ENCODE data around the gene MSX2. TPM values are rescaled to one million over a fixed set of nuclear protein-coding genes. Genes with fewer than 3 reads are reported as not detected.

The MSX2 gene
- total RNA-seq, 2 experiments from 2014 or later: not detected

DNA sequence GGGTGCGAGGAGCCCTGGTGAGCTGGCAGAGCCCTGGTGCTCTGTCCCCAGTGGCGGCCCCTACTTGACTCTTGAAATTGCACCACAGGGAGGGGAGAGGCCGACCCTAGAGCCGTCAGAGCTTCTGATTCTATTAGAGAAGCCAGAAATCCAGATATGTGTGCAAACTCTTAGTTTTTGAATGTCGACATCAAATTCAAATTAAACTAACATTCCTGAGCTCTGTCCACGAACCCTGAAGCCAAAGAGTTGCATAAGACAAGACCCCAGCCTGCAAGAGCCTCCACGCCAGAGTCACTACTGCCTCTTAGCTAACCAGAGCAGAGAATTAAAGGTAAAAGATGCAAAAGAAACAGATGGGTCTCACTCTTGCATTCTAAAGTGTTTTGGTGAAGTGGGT lies 29.8 kb upstream of the MSX2 start:
- H3K27me3 Mint-ChIP-seq (ENCODE audit: low read depth): peaks cover 44% of the 10 kb centered on the region

DNA sequence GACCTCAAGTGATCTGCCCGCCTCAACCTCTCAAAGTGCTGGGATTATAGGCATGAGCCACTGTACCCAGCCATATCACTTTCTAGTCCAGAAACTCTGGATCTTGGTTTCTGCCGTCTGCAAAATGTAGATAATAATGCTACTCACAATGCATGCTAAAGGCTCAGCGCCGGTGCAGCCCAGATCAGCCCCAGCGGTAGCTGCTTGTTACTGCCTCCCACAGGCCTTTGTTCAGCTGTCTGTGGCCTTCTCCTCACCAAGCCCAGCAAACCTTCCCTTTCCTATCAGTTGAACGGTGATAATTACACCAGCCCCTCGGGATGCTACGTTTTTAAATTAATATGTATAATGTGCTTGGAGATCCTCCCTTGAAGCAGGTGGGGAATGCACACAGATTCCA lies 26.2 kb upstream of the MSX2 start:
- peaks cover 17% of the 10 kb centered on the region for H3K27me3 Mint-ChIP-seq (ENCODE audit: low read depth)
- ChIA-PET CTCF (no interaction called here), POLR2A (no interaction called here)
- no peak overlapping the region for H3K4me3 Mint-ChIP-seq
- no peak for ATAC-seq
- H3K27ac Mint-ChIP-seq: no peak overlapping the region
- H3K36me3 Mint-ChIP-seq (ENCODE audit: low read depth): no peaks in the 10 kb centered on the region
- no peaks in the 10 kb centered on the region for H3K9me3 Mint-ChIP-seq (ENCODE audit: insufficient read depth)
- H3K4me1 Mint-ChIP-seq (ENCODE audit: low read depth): no peaks in the 10 kb centered on the region
- DNase-seq: no peak

More for the DNA sequence above, 29.8 kb upstream of the MSX2 start:
- no peaks in the 10 kb centered on the region for H3K36me3 Mint-ChIP-seq (ENCODE audit: low read depth)
- no peaks in the 10 kb centered on the region for H3K4me1 Mint-ChIP-seq (ENCODE audit: low read depth)
- H3K9me3 Mint-ChIP-seq (ENCODE audit: insufficient read depth): no peaks in the 10 kb centered on the region
- ChIA-PET CTCF (no interaction called here), POLR2A (no interaction called here)
- no peak for ATAC-seq
- H3K4me3 Mint-ChIP-seq: no peak overlapping the region
- H3K27ac Mint-ChIP-seq: no peak overlapping the region
- no peak for DNase-seq

DNA sequence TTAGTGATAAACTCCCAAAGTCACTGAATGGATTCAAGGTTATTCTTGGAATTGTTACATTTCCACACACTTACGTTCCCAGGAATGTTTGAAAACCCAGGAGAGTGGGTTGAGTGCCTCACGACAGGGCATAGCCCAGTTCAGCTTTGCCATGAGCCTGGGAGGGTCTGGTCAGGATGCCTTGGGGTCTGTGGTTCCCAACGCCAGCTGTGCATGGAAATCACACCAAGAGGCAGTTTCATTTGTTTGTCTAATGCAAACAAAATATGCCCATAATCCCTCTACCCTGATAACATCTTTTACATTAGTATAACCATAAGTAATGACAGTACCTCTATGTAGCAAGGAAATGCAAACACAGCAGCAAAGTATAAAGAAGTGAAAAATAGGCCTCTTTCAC lies 25.3 kb upstream of the MSX2 start:
- ChIA-PET POLR2A (no interaction called here), CTCF (no interaction called here)
- Mint-ChIP-seq H3K36me3 (ENCODE audit: low read depth) (no peaks in the 10 kb centered on the region), H3K27ac (no peak overlapping the region), H3K27me3 (ENCODE audit: low read depth) (peaks cover 8% of the 10 kb centered on the region), H3K9me3 (ENCODE audit: insufficient read depth) (no peaks in the 10 kb centered on the region), H3K4me1 (ENCODE audit: low read depth) (no peaks in the 10 kb centered on the region), H3K4me3 (no peak overlapping the region)
- ATAC-seq: no peak
- DNase-seq: no peak

DNA sequence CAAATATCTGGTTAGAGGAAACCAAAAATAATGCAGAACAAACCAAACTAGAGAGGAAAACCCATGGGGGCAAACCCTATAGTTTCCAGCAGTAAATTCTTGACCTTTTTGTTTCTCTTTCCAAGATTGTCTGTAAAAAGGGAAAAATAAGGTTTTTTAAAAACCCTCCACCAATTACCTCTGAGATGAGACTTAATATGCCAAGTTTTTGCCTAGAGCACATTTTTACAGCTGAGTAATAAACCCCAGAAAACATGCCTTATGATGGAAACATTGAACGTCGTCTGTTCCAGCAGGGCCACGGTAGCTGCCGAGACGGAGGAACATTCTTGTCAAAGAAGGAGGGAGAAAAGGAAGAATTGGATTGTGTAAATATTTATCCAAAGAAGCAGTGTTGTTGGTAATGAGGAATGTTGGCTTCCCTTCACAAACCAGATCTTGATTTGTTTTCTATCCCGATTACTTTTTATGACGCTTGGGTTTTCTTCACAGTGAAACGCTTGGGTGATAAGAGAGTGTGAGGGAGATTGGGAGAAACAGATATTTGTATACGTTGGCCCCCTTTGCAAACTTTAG lies 17.3 kb upstream of the MSX2 start:
- DNase-seq (no peak), ATAC-seq (no peak)
- Mint-ChIP-seq H3K27ac (no peak overlapping the region), H3K4me1 (ENCODE audit: low read depth) (no peaks in the 10 kb centered on the region), H3K9me3 (ENCODE audit: insufficient read depth) (no peaks in the 10 kb centered on the region), H3K4me3 (no peak overlapping the region), H3K36me3 (ENCODE audit: low read depth) (no peaks in the 10 kb centered on the region), H3K27me3 (ENCODE audit: low read depth) (peaks cover 4% of the 10 kb centered on the region)
- ChIA-PET POLR2A (no interaction called here), CTCF (no interaction called here)

DNA sequence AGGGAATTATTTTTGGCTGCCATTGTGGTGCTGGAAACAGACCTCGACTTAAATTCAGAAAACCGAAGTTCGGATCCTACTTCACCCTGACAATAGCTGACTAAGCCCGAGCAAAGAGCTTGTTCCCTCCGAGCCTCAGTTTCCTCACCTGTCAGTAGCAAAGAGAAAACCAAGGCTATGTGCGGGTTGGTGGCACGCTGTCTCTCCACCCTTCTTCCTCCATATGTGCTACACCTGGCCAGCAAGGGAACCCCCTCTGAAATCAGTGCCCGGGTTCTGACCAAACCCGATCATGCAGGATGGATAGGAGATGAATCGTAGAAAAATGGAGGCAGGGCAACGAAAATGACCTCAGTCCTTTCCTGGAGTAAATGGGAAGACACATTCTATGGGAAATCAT lies 16.7 kb upstream of the MSX2 start:
- H3K4me1 Mint-ChIP-seq (ENCODE audit: low read depth): no peaks in the 10 kb centered on the region
- H3K9me3 Mint-ChIP-seq (ENCODE audit: insufficient read depth): no peaks in the 10 kb centered on the region
- H3K4me3 Mint-ChIP-seq: no peak overlapping the region
- ChIA-PET POLR2A (no interaction called here), CTCF (no interaction called here)
- H3K27me3 Mint-ChIP-seq (ENCODE audit: low read depth): peaks cover 4% of the 10 kb centered on the region
- DNase-seq: no peak
- no peak overlapping the region for H3K27ac Mint-ChIP-seq
- no peaks in the 10 kb centered on the region for H3K36me3 Mint-ChIP-seq (ENCODE audit: low read depth)
- ATAC-seq: no peak

DNA sequence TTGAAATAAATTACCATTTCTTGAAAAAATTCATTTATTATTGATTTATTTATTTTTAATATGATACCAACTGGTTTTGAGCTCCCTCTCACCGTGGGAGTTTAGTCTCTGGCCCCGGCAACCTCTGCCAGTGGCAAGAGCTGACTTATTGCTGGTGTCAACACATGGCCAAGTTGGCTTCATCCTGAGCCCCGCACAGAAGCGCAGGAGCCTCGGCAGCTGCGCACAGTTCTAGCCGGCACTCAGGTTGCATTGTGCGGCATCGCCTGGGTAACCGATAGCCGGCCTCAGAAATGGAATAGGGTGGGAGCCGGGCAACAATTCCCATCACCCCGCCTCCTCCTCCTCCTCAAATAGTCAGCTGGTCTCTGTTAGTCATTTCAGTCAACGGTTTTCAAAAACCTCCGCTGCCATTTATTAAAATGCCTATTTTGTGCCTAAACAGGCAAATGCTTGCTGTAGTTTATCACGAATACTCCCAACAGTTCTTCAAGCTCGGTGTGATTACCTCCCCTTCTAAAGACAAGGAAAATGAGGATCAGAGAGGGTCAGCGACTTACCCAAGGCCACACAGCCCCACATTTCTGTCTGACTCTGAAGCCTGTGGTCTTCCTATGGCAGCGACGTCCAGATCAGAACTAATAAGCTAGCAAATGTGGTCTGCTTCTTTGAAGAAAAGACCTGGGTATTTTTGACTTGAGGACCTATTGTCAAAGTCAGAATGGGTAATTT lies 15.7 kb upstream of the MSX2 start:
- H3K27me3 Mint-ChIP-seq (ENCODE audit: low read depth): peaks cover 4% of the 10 kb centered on the region
- no peaks in the 10 kb centered on the region for H3K9me3 Mint-ChIP-seq (ENCODE audit: insufficient read depth)
- no peaks in the 10 kb centered on the region for H3K4me1 Mint-ChIP-seq (ENCODE audit: low read depth)
- H3K27ac Mint-ChIP-seq: no peak overlapping the region
- CTCF ChIA-PET: no interaction called here
- POLR2A ChIA-PET: no interaction called here
- H3K36me3 Mint-ChIP-seq (ENCODE audit: low read depth): no peaks in the 10 kb centered on the region
- ATAC-seq (no peak), DNase-seq (no peak)
- no peak overlapping the region for H3K4me3 Mint-ChIP-seq

DNA sequence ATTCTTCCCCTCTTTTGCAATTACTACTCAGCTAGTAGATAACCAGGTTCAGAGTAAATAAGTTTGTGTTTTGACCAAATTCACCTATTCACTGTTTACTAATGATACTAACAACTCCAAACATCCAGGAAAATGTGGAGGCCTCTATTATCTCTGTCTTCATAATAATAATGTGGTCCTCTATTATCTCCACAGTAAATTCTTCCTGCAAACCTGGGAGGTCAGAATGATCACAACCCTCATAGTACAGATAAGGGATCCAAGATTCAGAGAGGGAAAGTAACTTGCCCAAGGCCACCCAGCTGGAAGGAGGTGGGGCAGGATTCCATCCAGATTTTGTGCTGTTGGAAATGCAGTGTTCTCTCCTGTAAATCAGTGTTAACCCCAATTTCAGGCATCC lies 9.6 kb upstream of the MSX2 start:
- no peaks in the 10 kb centered on the region for H3K36me3 Mint-ChIP-seq (ENCODE audit: low read depth)
- CTCF ChIA-PET: no interaction called here
- no peak overlapping the region for H3K27ac Mint-ChIP-seq
- POLR2A ChIA-PET: no interaction called here
- no peaks in the 10 kb centered on the region for H3K4me1 Mint-ChIP-seq (ENCODE audit: low read depth)
- no peak overlapping the region for H3K4me3 Mint-ChIP-seq
- DNase-seq: no peak
- no peaks in the 10 kb centered on the region for H3K9me3 Mint-ChIP-seq (ENCODE audit: insufficient read depth)
- H3K27me3 Mint-ChIP-seq (ENCODE audit: low read depth): peaks cover 20% of the 10 kb centered on the region
- ATAC-seq: no peak

DNA sequence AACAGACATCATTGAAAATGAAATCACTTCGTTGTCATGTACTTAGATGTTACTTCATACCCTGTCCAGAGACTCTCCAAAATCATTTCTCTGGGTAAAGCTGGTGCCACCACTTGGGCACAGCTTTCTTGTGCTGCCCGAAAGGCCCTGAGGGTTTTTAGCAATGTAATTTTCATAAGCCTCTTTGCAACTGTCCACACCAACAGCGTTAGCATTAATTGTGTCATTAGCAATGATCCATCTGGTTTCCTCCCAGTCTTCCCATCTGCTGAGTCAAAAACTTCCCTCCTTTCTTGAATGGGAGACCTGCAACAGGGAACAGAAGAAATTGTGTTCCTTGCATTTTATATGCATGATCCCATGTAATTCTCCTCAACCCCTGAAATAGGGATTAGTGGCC lies 8.6 kb upstream of the MSX2 start:
- no peak for ATAC-seq
- no peak for DNase-seq
- H3K4me1 Mint-ChIP-seq (ENCODE audit: low read depth): no peaks in the 10 kb centered on the region
- no peaks in the 10 kb centered on the region for H3K36me3 Mint-ChIP-seq (ENCODE audit: low read depth)
- H3K4me3 Mint-ChIP-seq: no peak overlapping the region
- H3K27ac Mint-ChIP-seq: no peak overlapping the region
- ChIA-PET CTCF (no interaction called here), POLR2A (no interaction called here)
- no peaks in the 10 kb centered on the region for H3K9me3 Mint-ChIP-seq (ENCODE audit: insufficient read depth)
- H3K27me3 Mint-ChIP-seq (ENCODE audit: low read depth): peaks cover 30% of the 10 kb centered on the region

DNA sequence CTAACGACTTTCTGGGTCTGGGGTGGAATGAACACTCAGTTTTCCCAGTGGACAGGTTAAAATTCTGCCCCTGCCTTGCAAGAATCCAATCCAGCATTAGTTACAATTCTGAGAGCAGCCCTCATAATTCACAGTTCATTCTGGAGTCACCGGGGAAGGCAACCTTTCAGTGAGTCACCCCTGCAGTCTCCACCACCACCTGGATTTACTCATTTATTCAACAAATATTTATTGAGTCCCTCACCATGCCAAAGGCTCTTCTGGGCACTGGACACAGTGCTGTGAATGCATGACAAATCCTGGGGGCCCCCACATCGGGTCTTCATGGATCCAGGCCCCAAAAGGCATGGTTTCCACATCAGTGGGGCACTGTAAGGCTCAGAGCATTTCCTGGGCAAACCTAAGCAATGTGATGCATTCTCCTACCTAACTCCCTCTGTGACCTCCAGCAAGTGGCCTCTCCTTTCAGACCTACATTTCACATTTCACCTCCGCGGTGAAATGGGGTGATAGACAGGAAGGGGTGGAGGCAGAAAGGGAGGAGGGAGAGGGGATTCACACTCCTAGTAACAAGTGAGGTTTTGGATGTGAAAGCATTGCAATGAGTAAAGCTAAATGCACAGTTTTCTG lies 6.4 kb upstream of the MSX2 start:
- ChIA-PET POLR2A (no interaction called here), CTCF (no interaction called here)
- no peaks in the 10 kb centered on the region for H3K9me3 Mint-ChIP-seq (ENCODE audit: insufficient read depth)
- DNase-seq (no peak), ATAC-seq (no peak)
- no peaks in the 10 kb centered on the region for H3K4me1 Mint-ChIP-seq (ENCODE audit: low read depth)
- peaks cover 46% of the 10 kb centered on the region for H3K27me3 Mint-ChIP-seq (ENCODE audit: low read depth)
- H3K27ac Mint-ChIP-seq: no peak overlapping the region
- H3K4me3 Mint-ChIP-seq: no peak overlapping the region
- no peaks in the 10 kb centered on the region for H3K36me3 Mint-ChIP-seq (ENCODE audit: low read depth)

DNA sequence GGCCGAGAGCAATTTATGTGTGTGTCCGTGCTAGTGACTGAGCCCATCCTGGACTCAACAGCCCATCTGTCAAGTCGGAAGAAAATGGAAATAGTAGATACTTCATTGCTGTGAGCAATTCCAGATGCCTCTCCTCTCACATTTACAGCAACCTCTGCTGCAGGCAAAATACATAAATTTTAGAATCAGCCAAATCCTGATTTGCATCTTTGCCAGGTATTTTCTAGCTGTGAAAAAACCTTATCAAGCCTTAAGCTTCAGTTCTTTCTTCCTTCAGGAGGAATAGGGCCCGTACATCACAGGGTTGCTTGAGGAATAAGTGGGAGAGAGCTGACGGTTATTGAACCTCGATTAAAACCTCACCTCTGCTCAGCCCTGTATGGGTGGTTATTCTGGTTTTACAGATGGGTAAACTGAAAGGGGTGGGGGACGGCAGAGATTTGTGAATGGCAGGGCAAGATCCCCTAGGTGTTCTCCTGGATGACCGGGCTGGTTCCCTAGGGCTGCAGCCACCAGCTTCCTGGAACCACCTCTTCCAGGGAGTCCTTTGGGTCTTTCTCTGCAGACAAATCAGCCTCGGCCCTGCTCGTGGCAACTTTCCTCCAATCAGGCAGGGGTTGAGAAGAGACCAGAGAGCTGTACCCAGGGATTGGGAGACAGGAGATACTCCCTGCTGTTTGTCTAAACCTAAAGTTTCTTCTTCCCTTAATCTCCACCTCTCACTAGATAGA lies 5.3 kb upstream of the MSX2 start:
- DNase-seq (no peak), ATAC-seq (no peak)
- Mint-ChIP-seq H3K36me3 (ENCODE audit: low read depth) (peaks cover 2% of the 10 kb centered on the region), H3K4me3 (no peak overlapping the region), H3K27ac (no peak overlapping the region), H3K9me3 (ENCODE audit: insufficient read depth) (no peaks in the 10 kb centered on the region), H3K27me3 (ENCODE audit: low read depth) (peaks cover 57% of the 10 kb centered on the region), H3K4me1 (ENCODE audit: low read depth) (peaks cover 4% of the 10 kb centered on the region)
- ChIA-PET POLR2A (no interaction called here), CTCF (interaction anchor here (1.4 kb wide), 1 partner anchor 299 kb away, joined by 4 read pairs; no protein-coding TSS in a partner anchor)

DNA sequence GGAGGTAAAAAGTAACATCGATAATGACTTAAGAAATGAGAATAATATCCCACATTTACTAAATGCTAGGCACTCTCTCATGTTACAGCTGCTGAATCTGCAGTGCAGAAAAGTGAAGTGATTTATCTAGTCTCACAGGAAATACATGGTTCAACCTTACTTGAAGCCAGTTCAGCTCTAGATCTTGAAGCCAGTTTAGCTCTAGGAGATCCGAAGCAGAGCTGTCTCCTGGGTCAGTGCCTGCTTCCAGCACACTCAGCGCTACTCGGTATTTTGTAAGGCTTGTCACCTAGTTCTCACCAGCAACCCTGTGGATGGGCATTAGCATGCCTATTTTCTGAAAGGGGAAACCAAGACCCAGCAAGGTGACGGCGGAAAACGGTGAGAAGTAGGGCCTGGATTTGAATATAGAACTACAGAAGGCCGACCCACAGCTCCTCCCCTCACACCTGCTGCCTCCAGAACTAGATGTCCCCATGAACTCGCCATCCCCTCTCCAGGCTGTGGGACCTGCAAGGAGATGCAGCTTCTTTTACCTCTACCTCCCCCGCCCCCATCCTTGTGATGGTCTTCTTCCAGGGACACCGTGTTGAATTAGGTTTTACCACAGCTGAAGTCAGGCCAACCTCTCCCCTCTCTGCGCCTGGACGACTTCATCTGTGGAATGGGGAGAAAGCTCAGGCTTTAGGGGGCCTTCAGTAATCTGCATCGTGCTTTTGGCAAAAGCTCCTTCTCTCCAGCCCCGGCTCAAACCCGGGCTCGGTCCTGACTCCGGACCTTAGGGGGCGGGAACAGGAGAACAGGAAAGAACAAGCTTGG lies 4.4 kb upstream of the MSX2 start:
- H3K4me3 Mint-ChIP-seq: no peak overlapping the region
- POLR2A ChIA-PET: interaction anchor here (0.7 kb wide), 1 partner anchor 1404 kb away, joined by 3 read pairs; no protein-coding TSS in a partner anchor
- H3K36me3 Mint-ChIP-seq (ENCODE audit: low read depth): peaks cover 2% of the 10 kb centered on the region
- no peaks in the 10 kb centered on the region for H3K9me3 Mint-ChIP-seq (ENCODE audit: insufficient read depth)
- CTCF ChIA-PET: interaction anchor here (1.4 kb wide), 1 partner anchor 300 kb away, joined by 4 read pairs; no protein-coding TSS in a partner anchor
- peaks cover 5% of the 10 kb centered on the region for H3K4me1 Mint-ChIP-seq (ENCODE audit: low read depth)
- no peak for DNase-seq
- no peak for ATAC-seq
- peaks cover 61% of the 10 kb centered on the region for H3K27me3 Mint-ChIP-seq (ENCODE audit: low read depth)
- H3K27ac Mint-ChIP-seq: no peak overlapping the region

Data from activated CD8-positive, alpha-beta T cell treated with anti-CD3 and anti-CD28 coated beads, Interleukin-2, amount 10 ng/mL, durations not matched to agents 7 days and 5 days (primary cell).